ENCODE measurements around the gene CKS1B. TPM values are rescaled to one million over a fixed set of nuclear protein-coding genes. Genes with fewer than 3 reads are reported as not detected.

CKS1B gene
- total RNA-seq, 1 experiment from 2014 or later: 400 TPM

GRCh38 chr1:154945962-154946850 is 28.3 kb upstream of the CKS1B start:
- DNase-seq (ENCODE audit: low read depth): no peak

DNA sequence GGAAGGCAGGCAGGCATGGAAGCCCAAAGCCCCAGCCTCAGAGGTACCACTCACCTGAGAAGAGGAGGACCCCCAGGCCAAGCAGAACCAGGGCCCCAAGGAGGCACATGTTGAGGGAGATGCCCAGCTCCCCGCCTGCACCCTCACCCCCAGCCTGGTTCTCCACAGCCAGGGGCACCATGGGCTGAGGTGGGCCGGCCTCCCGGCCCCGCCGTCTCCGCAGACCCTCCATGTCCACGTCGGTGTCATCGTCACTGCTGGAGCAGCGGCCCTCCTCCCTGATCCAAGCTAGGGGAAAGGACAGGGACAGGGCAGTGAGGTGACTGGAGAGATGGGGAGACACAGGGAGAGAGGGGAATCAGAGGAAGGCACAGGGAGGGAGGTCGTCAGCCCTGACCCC is 26.4 kb upstream of the CKS1B start:
- DNase-seq (ENCODE audit: low read depth): no peak

- DNase-seq (ENCODE audit: low read depth): no peak
These were observed 22.4 kb upstream of the CKS1B start for GRCh38 chr1:154951901-154952657.

GRCh38 chr1:154952664-154953063 is 21.8 kb upstream of the CKS1B start:
- DNase-seq (ENCODE audit: low read depth): no peak

DNA sequence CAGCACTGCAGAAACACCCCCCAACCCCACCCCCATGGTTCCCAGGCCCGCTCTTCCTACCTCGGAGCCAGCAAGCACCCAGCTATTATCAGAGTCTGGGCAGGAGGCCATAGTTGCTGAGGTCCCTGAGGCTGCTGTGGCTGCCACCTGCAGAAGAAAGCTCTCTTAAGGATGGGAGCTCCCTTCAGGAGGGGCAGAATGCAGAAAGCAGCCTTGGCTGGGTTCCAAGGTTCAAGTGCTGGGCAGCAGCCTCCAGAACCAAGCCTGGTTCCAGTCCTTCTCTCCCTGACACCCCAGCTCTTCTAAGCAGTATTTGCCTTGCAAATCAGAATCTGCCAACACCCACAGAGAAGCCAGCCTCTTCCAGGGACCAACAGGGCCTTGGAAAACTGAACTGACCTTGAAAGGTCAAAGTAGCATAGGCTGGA is 20.9 kb upstream of the CKS1B start:
- DNase-seq (ENCODE audit: low read depth): no peak

GRCh38 chr1:154954541-154954940 is 19.9 kb upstream of the CKS1B start:
- no peak for DNase-seq (ENCODE audit: low read depth)

- peak; percentile 62 for DNase-seq (ENCODE audit: low read depth)
These were observed 19.3 kb upstream of the CKS1B start for GRCh38 chr1:154955039-154955717.

GRCh38 chr1:154955718-154956543 is 18.6 kb upstream of the CKS1B start, which contains the start of gene PBXIP1:
PBXIP1 (minus strand) TSS chr1:154956099; CDS start chr1:154953721, 2,378 bp downstream.
- DNase-seq (ENCODE audit: low read depth): peak; percentile 87

DNA sequence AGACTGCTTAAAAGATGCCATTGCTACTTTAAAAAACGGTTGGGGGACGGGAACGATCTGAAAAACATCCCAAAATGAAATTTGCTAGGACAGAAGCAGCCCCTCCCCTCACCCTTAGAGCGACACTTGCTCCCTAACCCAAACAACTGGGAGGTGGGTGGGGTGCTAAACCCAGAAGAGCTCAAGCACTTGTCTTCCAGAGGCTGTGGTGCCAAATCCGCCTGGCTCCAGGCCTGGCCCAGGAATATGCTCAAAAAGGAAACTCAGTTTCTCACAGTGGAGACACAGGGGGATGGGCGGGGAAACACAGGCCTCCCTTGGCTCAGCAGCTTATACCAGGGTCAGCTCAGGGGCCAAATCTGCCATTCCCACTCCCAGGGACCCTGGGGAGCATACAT is 17.9 kb upstream of the CKS1B start:
- no peak for DNase-seq (ENCODE audit: low read depth)

- no peak for DNase-seq (ENCODE audit: low read depth)
These were observed 17.3 kb upstream of the CKS1B start for GRCh38 chr1:154957091-154957657.

- DNase-seq (ENCODE audit: low read depth): no peak
These were observed 16.4 kb upstream of the CKS1B start for GRCh38 chr1:154958036-154958435.

- no peak for DNase-seq (ENCODE audit: low read depth)
These were observed 15.6 kb upstream of the CKS1B start for GRCh38 chr1:154958681-154959425.

GRCh38 chr1:154959426-154959780 is 15.1 kb upstream of the CKS1B start:
- DNase-seq (ENCODE audit: low read depth): no peak

GRCh38 chr1:154960446-154961136 is 13.9 kb upstream of the CKS1B start:
- no peak for DNase-seq (ENCODE audit: low read depth)

GRCh38 chr1:154961207-154962155 is 13.0 kb upstream of the CKS1B start, which contains the start of gene PYGO2:
PYGO2 (minus strand) TSS chr1:154961782; CDS start chr1:154961576, 206 bp downstream.
- DNase-seq (ENCODE audit: low read depth): peak; percentile 73

DNA sequence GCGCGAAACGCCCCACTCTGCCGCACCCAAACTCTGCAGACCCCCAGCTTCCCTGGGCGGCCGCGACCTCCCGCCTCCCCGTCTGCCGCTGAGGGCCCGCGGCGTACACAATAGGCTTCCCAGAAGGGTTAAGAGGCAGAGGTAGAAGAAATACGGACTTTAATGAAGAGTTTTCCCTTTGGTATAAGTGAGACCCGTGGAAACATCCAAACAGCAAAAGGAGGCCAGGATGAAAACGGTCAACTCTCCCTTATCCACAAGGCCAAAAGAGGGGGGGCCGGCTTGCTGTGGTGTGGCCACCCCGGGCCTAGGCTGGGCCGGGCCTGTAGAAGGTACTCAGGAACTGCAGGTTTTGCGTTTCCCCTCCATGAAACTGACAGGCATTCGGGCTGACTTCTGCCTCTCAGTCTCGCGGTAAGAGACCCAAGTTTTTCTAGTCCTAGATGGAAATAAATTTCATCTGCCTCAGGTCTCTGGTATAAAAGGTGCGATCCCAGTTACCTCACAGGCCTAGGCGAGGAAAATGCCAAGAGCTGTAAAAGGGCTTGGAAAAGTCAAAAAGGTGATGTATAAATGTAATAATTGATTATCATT is 12.2 kb upstream of the CKS1B start:
- DNase-seq (ENCODE audit: low read depth): no peak

DNA sequence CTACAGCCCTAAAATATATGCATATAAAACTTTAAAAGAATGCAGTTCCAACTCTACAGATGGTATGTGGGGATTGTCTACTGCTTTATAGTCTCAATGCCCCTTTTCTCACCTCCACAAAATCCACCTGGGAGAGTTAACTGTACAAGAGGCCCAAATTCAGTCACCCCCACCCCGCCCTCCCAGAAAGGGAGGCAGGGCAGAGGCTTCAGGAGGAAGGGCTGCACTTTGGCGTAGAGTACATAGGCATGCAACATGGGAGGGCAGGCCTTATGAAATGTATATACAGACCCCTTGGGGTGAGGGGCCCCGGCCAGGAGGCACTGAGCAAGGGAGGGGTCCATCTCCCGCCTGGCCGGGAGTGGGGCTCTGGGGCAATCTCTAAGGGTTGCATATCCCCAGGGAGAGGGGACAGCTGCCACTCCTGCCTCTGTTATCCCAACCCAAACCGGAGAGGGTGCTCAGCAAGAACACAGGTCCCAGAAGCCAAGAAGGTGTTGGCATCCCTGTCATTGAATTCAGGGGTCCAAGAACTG is 11.6 kb upstream of the CKS1B start:
- no peak for DNase-seq (ENCODE audit: low read depth)

GRCh38 chr1:154963643-154964042 is 10.8 kb upstream of the CKS1B start:
- DNase-seq (ENCODE audit: low read depth): no peak
